GM19397 (cell line): ENCODE results near the gene CDCA8.

ENCODE experiments used
- ATAC-seq: cut with Tn5 transposase; IDR thresholded peaks from one replicate; pipeline ENCODE4 v1.9.1; 2021; ENCODE audit warnings: mild to moderate bottlenecking, moderate library complexity; ENCODE audit not compliant: unreplicated experiment

Gene CDCA8

GRCh38 chr1:37692078-37692833 lies at the start of gene CDCA8:
TSS of gene CDCA8 (plus strand) at chr1:37692516. CDS start at chr1:37692691, 175 bp downstream.
- ATAC-seq = peak; percentile 71

- ATAC-seq = no peak
Observed at GRCh38 chr1:37647281-37647680, 45.0 kb upstream of the CDCA8 start.

GRCh38 chr1:37650173-37650572 lies 42.1 kb upstream of the CDCA8 start:
- ATAC-seq = no peak

GRCh38 chr1:37650721-37651120 lies 41.6 kb upstream of the CDCA8 start:
- ATAC-seq = no peak

GRCh38 chr1:37651803-37652202 lies 40.5 kb upstream of the CDCA8 start:
- ATAC-seq = no peak

GRCh38 chr1:37652976-37653375 lies 39.3 kb upstream of the CDCA8 start:
- ATAC-seq = no peak

- ATAC-seq = no peak
Observed at GRCh38 chr1:37653906-37654305, 38.4 kb upstream of the CDCA8 start.

GRCh38 chr1:37655274-37655673 lies 37.0 kb upstream of the CDCA8 start:
- no peak for ATAC-seq

GRCh38 chr1:37656026-37656425 lies 36.3 kb upstream of the CDCA8 start:
- no peak for ATAC-seq

- no peak for ATAC-seq
Observed at GRCh38 chr1:37656881-37657280, 35.4 kb upstream of the CDCA8 start.

GRCh38 chr1:37657620-37658412 lies 34.5 kb upstream of the CDCA8 start:
- no peak for ATAC-seq

GRCh38 chr1:37658486-37658885 lies 33.8 kb upstream of the CDCA8 start:
- no peak for ATAC-seq

- no peak for ATAC-seq
Observed at GRCh38 chr1:37660664-37661063, 31.7 kb upstream of the CDCA8 start.

GRCh38 chr1:37661401-37661800 lies 30.9 kb upstream of the CDCA8 start:
- ATAC-seq = no peak

- ATAC-seq = no peak
Observed at GRCh38 chr1:37662031-37662755, 30.1 kb upstream of the CDCA8 start.

GRCh38 chr1:37663426-37664000 lies 28.8 kb upstream of the CDCA8 start:
- no peak for ATAC-seq

GRCh38 chr1:37666241-37666867 lies 26.0 kb upstream of the CDCA8 start:
- ATAC-seq = no peak

- ATAC-seq = no peak
Observed at GRCh38 chr1:37667023-37667671, 25.2 kb upstream of the CDCA8 start.

GRCh38 chr1:37670133-37670532 lies 22.2 kb upstream of the CDCA8 start:
- no peak for ATAC-seq

- ATAC-seq = no peak
Observed at GRCh38 chr1:37671261-37671660, 21.1 kb upstream of the CDCA8 start.
